OCI-LY7 (cell line): ENCODE results near the gene VWA8. TPM values are rescaled to one million over a fixed set of nuclear protein-coding genes. Genes with fewer than 3 reads are reported as not detected.

Source experiments
- BruUV-seq: library from RNA; stranded (reverse); fragments of 400-500 nt; replicated peaks from 2 replicates; lab custom pipeline; 2021; lab: Mats Ljungman, UMichigan
- CTCF ChIA-PET: fragments of 300-600 bp; sonication (Branson Sonifier 250); formaldehyde crosslinking; loops from one replicate; lab custom pipeline; 2022; ENCODE audit warnings: antibody characterized with exemption; ENCODE audit not compliant: unreplicated experiment; lab: Charles Lee
- POLR2A ChIA-PET: fragments of 300-600 bp; sonication (Branson Sonifier 250); formaldehyde crosslinking; loops from one replicate; lab custom pipeline; 2022; ENCODE audit warnings: antibody characterized with exemption; lab: Charles Lee
- DNase-seq: peaks from one replicate; pipeline ENCODE4 v3.0.0-alpha.2; 2015; ENCODE audit warnings: low spot score
- H2AFZ ChIP-seq: fragments of 200-600 bp; sonication (generic), shearing (Covaris generic); 2 replicates; pipeline ENCODE4 v1.6.1; 2014; ENCODE audit warnings: mild to moderate bottlenecking, antibody characterized with exemption, low read length, moderate library complexity
- H3K27ac ChIP-seq: fragments of 200-600 bp; sonication (generic); 2 replicates; pipeline ENCODE4 v1.5.1; 2014; ENCODE audit warnings: mixed run types, low read depth, mild to moderate bottlenecking, moderate library complexity, low read length, inconsistent platforms; ENCODE audit not compliant: poor library complexity, severe bottlenecking
- H3K36me3 ChIP-seq: fragments of 200-600 bp; sonication (generic); 2 replicates; pipeline ENCODE4 v1.6.1; 2014; ENCODE audit warnings: mild to moderate bottlenecking, antibody characterized with exemption, low read length, moderate library complexity, mixed read lengths; ENCODE audit not compliant: insufficient read depth
- H3K4me1 ChIP-seq: fragments of 200-600 bp; sonication (generic); 2 replicates; pipeline ENCODE4 v1.5.1; 2014; ENCODE audit warnings: mild to moderate bottlenecking, low read length; ENCODE audit not compliant: insufficient read depth, poor library complexity, severe bottlenecking
- H3K4me2 ChIP-seq: fragments of 200-600 bp; sonication (generic); 2 replicates; pipeline ENCODE4 v1.6.1; 2014; ENCODE audit warnings: mild to moderate bottlenecking, low read length
- H3K4me3 ChIP-seq: fragments of 200-600 bp; sonication (generic); 2 replicates; pipeline ENCODE4 v1.5.1; 2014; ENCODE audit warnings: mild to moderate bottlenecking, low read depth, low read length; ENCODE audit not compliant: poor library complexity, severe bottlenecking
- H3K79me2 ChIP-seq: fragments of 200-600 bp; sonication (generic); 2 replicates; pipeline ENCODE4 v1.6.1; 2016; ENCODE audit warnings: low read depth, mild to moderate bottlenecking, low read length, moderate library complexity, mixed read lengths; ENCODE audit not compliant: insufficient read depth
- H3K9me2 ChIP-seq: fragments of 200-600 bp; sonication (generic); 2 replicates; pipeline ENCODE4 v1.6.1; 2016; ENCODE audit warnings: mild to moderate bottlenecking, low read length, mixed read lengths; ENCODE audit not compliant: insufficient read depth
- H3K9me3 ChIP-seq: fragments of 200-600 bp; sonication (generic); 2 replicates; pipeline ENCODE4 v1.6.1; 2014; ENCODE audit warnings: mild to moderate bottlenecking, mixed run types, low read length, mixed read lengths
- H4K20me1 ChIP-seq: fragments of 200-600 bp; sonication (generic); 2 replicates; pipeline ENCODE4 v1.6.1; 2014; ENCODE audit warnings: mild to moderate bottlenecking, antibody characterized with exemption, low read length, moderate library complexity, mixed read lengths; ENCODE audit not compliant: insufficient read depth
- EZH2phosphoT487 ChIP-seq: fragments of 200-600 bp; sonication (generic); IDR thresholded peaks from 2 replicates; pipeline ENCODE4 v1.6.1; 2018; ENCODE audit warnings: low read depth, borderline replicate concordance, mild to moderate bottlenecking, mixed run types, antibody characterized with exemption, low read length, moderate library complexity, mixed read lengths
- intact Hi-C: fragments of 100-400 bp; cut with micrococcal nuclease; formaldehyde crosslinking; loops from one replicate; pipeline ENCODE4 v1.10.0; 2022; ENCODE audit not compliant: unreplicated experiment
- total RNA-seq, 2 experiments: library from RNA; depleted of rRNA in 1 of 2; stranded (reverse); fragments of >200 nt in 1 of 2; shearing (Covaris generic) in 1 of 2; gene quantifications; 2 replicates each; pipeline ENCODE4 v1.2.3, GENCODE V29; 2014 to 2022
- TF ChIP-seq, protein P1 (sequence below): fragments of 200-600 bp; sonication (generic); conservative IDR thresholded peaks from 2 replicates; pipeline ENCODE4 v1.5.1; 2014; ENCODE audit warnings: mild to moderate bottlenecking, antibody characterized with exemption, low read length, moderate library complexity, mixed read lengths

The VWA8 gene
- total RNA-seq, 2 experiments from 2014 or later: 26.4 to 31.5 TPM

GRCh38 chr13:41563341-41563983 lies 397.4 kb downstream of the VWA8 start:
- intact Hi-C loops: no loop called here
- H3K79me2 ChIP-seq: no peaks in the 10 kb centered on the region
- H3K9me3 ChIP-seq: no peaks in the 10 kb centered on the region
- BruUV-seq: no TSS peak
- no peak for DNase-seq
- H2AFZ ChIP-seq: no peak overlapping the region
- H3K4me1 ChIP-seq: peaks cover 7% of the 10 kb centered on the region
- H3K36me3 ChIP-seq: peaks cover 11% of the 10 kb centered on the region
- no peak overlapping the region for H3K4me3 ChIP-seq
- no peak overlapping the region for H3K4me2 ChIP-seq
- H3K27ac ChIP-seq: no peak overlapping the region
- POLR2A ChIA-PET: interaction anchor here (0.6 to 2.2 kb wide), 5 partner anchors 8 to 124 kb away, joined by 3 to 11 read pairs (median 5); no protein-coding TSS in a partner anchor
- no peak for TF ChIP-seq EZH2phosphoT487
- TF ChIP-seq, protein P1, sequence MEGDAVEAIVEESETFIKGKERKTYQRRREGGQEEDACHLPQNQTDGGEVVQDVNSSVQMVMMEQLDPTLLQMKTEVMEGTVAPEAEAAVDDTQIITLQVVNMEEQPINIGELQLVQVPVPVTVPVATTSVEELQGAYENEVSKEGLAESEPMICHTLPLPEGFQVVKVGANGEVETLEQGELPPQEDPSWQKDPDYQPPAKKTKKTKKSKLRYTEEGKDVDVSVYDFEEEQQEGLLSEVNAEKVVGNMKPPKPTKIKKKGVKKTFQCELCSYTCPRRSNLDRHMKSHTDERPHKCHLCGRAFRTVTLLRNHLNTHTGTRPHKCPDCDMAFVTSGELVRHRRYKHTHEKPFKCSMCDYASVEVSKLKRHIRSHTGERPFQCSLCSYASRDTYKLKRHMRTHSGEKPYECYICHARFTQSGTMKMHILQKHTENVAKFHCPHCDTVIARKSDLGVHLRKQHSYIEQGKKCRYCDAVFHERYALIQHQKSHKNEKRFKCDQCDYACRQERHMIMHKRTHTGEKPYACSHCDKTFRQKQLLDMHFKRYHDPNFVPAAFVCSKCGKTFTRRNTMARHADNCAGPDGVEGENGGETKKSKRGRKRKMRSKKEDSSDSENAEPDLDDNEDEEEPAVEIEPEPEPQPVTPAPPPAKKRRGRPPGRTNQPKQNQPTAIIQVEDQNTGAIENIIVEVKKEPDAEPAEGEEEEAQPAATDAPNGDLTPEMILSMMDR: no peak
- no peaks in the 10 kb centered on the region for H3K9me2 ChIP-seq
- CTCF ChIA-PET: no interaction called here
- H4K20me1 ChIP-seq: no peaks in the 10 kb centered on the region

GRCh38 chr13:41562541-41563178 lies 398.2 kb downstream of the VWA8 start:
- TF ChIP-seq EZH2phosphoT487: no peak
- TF ChIP-seq, protein P1: no peak

GRCh38 chr13:41562083-41562482 lies 398.8 kb downstream of the VWA8 start:
- Histone ChIP-seq H4K20me1 (no peaks in the 10 kb centered on the region), H3K4me2 (no peak overlapping the region), H2AFZ (no peak overlapping the region), H3K4me1 (peaks cover 7% of the 10 kb centered on the region), H3K4me3 (no peak overlapping the region), H3K9me2 (no peaks in the 10 kb centered on the region), H3K27ac (no peak overlapping the region), H3K9me3 (no peaks in the 10 kb centered on the region), H3K79me2 (no peaks in the 10 kb centered on the region), H3K36me3 (no peaks in the 10 kb centered on the region)
- DNase-seq: no peak
- TF ChIP-seq, protein P1: no peak
- TF ChIP-seq EZH2phosphoT487: no peak
- intact Hi-C loops: no loop called here
- ChIA-PET POLR2A (interaction anchor here (0.6 to 1.3 kb wide), 4 partner anchors 16 to 243 kb away, joined by 3 to 4 read pairs (median 3); no protein-coding TSS in a partner anchor), CTCF (no interaction called here)
- BruUV-seq: no TSS peak

More at GRCh38 chr13:41562541-41563178, 398.2 kb downstream of the VWA8 start:
- CTCF ChIA-PET: no interaction called here
- Histone ChIP-seq H3K79me2 (no peaks in the 10 kb centered on the region), H3K27ac (no peak overlapping the region), H3K36me3 (peaks cover 3% of the 10 kb centered on the region), H3K4me1 (peaks cover 7% of the 10 kb centered on the region), H3K9me2 (no peaks in the 10 kb centered on the region), H4K20me1 (no peaks in the 10 kb centered on the region), H3K9me3 (no peaks in the 10 kb centered on the region), H3K4me2 (no peak overlapping the region), H2AFZ (no peak overlapping the region), H3K4me3 (no peak overlapping the region)
- no TSS peak for BruUV-seq
- DNase-seq: no peak
- intact Hi-C loops: no loop called here
- POLR2A ChIA-PET: interaction anchor here (0.6 to 1.1 kb wide), 2 partner anchors 24 to 104 kb away, joined by 3 read pairs; no protein-coding TSS in a partner anchor
